ENCODE measurements around the gene FRY. TPM values are rescaled to one million over a fixed set of nuclear protein-coding genes. Genes with fewer than 3 reads are reported as not detected.
A peak's percentile ranks its signal among the peaks of the same experiment; 100 is the strongest.

FRY gene
- total RNA-seq, 1 donor = 12.3 TPM

DNA sequence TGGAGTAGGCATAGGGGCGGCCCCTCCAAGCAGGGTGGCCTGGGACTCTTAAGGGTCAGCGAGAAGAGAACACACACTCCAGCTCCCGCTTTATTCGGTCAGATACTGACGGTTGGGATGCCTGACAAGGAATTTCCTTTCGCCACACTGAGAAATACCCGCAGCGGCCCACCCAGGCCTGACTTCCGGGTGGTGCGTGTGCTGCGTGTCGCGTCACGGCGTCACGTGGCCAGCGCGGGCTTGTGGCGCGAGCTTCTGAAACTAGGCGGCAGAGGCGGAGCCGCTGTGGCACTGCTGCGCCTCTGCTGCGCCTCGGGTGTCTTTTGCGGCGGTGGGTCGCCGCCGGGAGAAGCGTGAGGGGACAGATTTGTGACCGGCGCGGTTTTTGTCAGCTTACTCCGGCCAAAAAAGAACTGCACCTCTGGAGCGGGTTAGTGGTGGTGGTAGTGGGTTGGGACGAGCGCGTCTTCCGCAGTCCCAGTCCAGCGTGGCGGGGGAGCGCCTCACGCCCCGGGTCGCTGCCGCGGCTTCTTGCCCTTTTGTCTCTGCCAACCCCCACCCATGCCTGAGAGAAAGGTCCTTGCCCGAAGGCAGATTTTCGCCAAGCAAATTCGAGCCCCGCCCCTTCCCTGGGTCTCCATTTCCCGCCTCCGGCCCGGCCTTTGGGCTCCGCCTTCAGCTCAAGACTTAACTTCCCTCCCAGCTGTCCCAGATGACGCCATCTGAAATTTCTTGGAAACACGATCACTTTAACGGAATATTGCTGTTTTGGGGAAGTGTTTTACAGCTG is 283.9 kb downstream of the FRY start, which contains the start of the genes BRCA2 and ZAR1L:
Gene BRCA2, plus strand, starts transcription at position 271 of the 790 bp plus-strand sequence. CDS start 953 bp downstream, outside the sequence.
Gene ZAR1L, minus strand, starts transcription at position 126 of the 790 bp plus-strand sequence. CDS start 3,438 bp downstream, outside the sequence.
- peak within 1 kb of the TSS; percentile 99 for H3K27ac ChIP-seq (ENCODE audit: low read depth, low read length)
- no peaks in the 10 kb centered on the region for H4K20me1 ChIP-seq (ENCODE audit: insufficient read depth, low read length)
- peak within 1 kb of the TSS; percentile 77 for H2AFZ ChIP-seq (ENCODE audit: low read length)
- no peaks in the 10 kb centered on the region for H3K36me3 ChIP-seq (ENCODE audit: insufficient read depth, low read length)
- peak within 1 kb of the TSS; percentile 73 for H3K4me3 ChIP-seq (ENCODE audit: insufficient read depth, low read length)
- peak within 1 kb of the TSS; percentile 78 for H3K4me2 ChIP-seq (ENCODE audit: insufficient read depth, low read length)
- DNase-seq (ENCODE audit: insufficient read length, low spot score, missing footprints) = peak; percentile 91
- H3K79me2 ChIP-seq (ENCODE audit: insufficient read depth, low read length) = peaks cover 6% of the 10 kb centered on the region
- peaks cover 17% of the 10 kb centered on the region for H3K4me1 ChIP-seq (ENCODE audit: insufficient read depth, low read length)
- no peaks in the 10 kb centered on the region for H3K27me3 ChIP-seq (ENCODE audit: insufficient read depth, low read length)
- TF ChIP-seq, protein P1, sequence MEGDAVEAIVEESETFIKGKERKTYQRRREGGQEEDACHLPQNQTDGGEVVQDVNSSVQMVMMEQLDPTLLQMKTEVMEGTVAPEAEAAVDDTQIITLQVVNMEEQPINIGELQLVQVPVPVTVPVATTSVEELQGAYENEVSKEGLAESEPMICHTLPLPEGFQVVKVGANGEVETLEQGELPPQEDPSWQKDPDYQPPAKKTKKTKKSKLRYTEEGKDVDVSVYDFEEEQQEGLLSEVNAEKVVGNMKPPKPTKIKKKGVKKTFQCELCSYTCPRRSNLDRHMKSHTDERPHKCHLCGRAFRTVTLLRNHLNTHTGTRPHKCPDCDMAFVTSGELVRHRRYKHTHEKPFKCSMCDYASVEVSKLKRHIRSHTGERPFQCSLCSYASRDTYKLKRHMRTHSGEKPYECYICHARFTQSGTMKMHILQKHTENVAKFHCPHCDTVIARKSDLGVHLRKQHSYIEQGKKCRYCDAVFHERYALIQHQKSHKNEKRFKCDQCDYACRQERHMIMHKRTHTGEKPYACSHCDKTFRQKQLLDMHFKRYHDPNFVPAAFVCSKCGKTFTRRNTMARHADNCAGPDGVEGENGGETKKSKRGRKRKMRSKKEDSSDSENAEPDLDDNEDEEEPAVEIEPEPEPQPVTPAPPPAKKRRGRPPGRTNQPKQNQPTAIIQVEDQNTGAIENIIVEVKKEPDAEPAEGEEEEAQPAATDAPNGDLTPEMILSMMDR (IDR thresholded peaks at IDR 0.05; ENCODE audit: extremely low read depth, low read depth, low read length) = no peak
- no peaks in the 10 kb centered on the region for H3K9me3 ChIP-seq (ENCODE audit: low read depth, low read length)

DNA sequence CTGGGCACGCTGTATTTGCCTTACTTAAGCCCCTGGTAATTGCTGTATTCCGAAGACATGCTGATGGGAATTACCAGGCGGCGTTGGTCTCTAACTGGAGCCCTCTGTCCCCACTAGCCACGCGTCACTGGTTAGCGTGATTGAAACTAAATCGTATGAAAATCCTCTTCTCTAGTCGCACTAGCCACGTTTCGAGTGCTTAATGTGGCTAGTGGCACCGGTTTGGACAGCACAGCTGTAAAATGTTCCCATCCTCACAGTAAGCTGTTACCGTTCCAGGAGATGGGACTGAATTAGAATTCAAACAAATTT is 284.4 kb downstream of the FRY start:
- Histone ChIP-seq H3K4me3 (ENCODE audit: insufficient read depth, low read length) (peak overlapping the region; percentile 73), H4K20me1 (ENCODE audit: insufficient read depth, low read length) (no peaks in the 10 kb centered on the region), H3K79me2 (ENCODE audit: insufficient read depth, low read length) (peaks cover 6% of the 10 kb centered on the region), H3K4me2 (ENCODE audit: insufficient read depth, low read length) (peak overlapping the region; percentile 78), H3K36me3 (ENCODE audit: insufficient read depth, low read length) (no peaks in the 10 kb centered on the region), H3K4me1 (ENCODE audit: insufficient read depth, low read length) (peaks cover 17% of the 10 kb centered on the region), H2AFZ (ENCODE audit: low read length) (peak overlapping the region; percentile 77), H3K27me3 (ENCODE audit: insufficient read depth, low read length) (no peaks in the 10 kb centered on the region), H3K9me3 (ENCODE audit: low read depth, low read length) (no peaks in the 10 kb centered on the region), H3K27ac (ENCODE audit: low read depth, low read length) (peak overlapping the region; percentile 99)
- no peak for DNase-seq (ENCODE audit: insufficient read length, low spot score, missing footprints)
- TF ChIP-seq, protein P1 (IDR thresholded peaks at IDR 0.05; ENCODE audit: extremely low read depth, low read depth, low read length) = no peak

DNA sequence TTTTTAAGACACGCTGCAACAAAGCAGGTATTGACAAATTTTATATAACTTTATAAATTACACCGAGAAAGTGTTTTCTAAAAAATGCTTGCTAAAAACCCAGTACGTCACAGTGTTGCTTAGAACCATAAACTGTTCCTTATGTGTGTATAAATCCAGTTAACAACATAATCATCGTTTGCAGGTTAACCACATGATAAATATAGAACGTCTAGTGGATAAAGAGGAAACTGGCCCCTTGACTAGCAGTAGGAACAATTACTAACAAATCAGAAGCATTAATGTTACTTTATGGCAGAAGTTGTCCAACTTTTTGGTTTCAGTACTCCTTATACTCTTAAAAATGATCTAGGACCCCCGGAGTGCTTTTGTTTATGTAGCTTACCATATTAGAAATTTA is 284.9 kb downstream of the FRY start:
- DNase-seq (ENCODE audit: insufficient read length, low spot score, missing footprints) = no peak
- TF ChIP-seq, protein P1 (IDR thresholded peaks at IDR 0.05; ENCODE audit: extremely low read depth, low read depth, low read length) = no peak
- Histone ChIP-seq H2AFZ (ENCODE audit: low read length) (peak overlapping the region; percentile 77), H4K20me1 (ENCODE audit: insufficient read depth, low read length) (no peaks in the 10 kb centered on the region), H3K4me3 (ENCODE audit: insufficient read depth, low read length) (peak overlapping the region; percentile 73), H3K36me3 (ENCODE audit: insufficient read depth, low read length) (no peaks in the 10 kb centered on the region), H3K27ac (ENCODE audit: low read depth, low read length) (peak overlapping the region; percentile 99), H3K4me1 (ENCODE audit: insufficient read depth, low read length) (peaks cover 17% of the 10 kb centered on the region), H3K27me3 (ENCODE audit: insufficient read depth, low read length) (no peaks in the 10 kb centered on the region), H3K79me2 (ENCODE audit: insufficient read depth, low read length) (peaks cover 6% of the 10 kb centered on the region), H3K9me3 (ENCODE audit: low read depth, low read length) (no peaks in the 10 kb centered on the region), H3K4me2 (ENCODE audit: insufficient read depth, low read length) (peak overlapping the region; percentile 78)

DNA sequence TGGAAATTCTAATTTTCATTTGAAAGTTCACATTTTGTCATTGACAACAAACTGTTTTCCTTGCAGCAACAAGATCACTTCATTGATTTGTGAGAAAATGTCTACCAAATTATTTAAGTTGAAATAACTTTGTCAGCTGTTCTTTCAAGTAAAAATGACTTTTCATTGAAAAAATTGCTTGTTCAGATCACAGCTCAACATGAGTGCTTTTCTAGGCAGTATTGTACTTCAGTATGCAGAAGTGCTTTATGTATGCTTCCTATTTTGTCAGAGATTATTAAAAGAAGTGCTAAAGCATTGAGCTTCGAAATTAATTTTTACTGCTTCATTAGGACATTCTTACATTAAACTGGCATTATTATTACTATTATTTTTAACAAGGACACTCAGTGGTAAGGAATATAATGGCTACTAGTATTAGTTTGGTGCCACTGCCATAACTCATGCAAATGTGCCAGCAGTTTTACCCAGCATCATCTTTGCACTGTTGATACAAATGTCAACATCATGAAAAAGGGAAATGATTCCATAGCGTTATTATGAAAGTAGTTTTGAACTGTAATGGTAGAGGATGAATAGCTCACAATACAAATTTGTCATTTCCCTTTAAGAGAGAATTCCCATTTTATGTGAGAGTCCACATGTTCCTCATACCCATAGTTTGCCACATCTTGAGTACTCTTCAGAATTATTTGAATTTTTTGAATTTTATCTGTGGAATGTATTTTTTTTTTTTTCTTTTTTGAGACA is 286.3 kb downstream of the FRY start:
- Histone ChIP-seq H3K4me2 (ENCODE audit: insufficient read depth, low read length) (no peak overlapping the region), H4K20me1 (ENCODE audit: insufficient read depth, low read length) (no peaks in the 10 kb centered on the region), H3K9me3 (ENCODE audit: low read depth, low read length) (no peaks in the 10 kb centered on the region), H3K4me1 (ENCODE audit: insufficient read depth, low read length) (peaks cover 17% of the 10 kb centered on the region), H3K79me2 (ENCODE audit: insufficient read depth, low read length) (peaks cover 6% of the 10 kb centered on the region), H3K27me3 (ENCODE audit: insufficient read depth, low read length) (no peaks in the 10 kb centered on the region), H3K27ac (ENCODE audit: low read depth, low read length) (no peak overlapping the region), H3K36me3 (ENCODE audit: insufficient read depth, low read length) (no peaks in the 10 kb centered on the region), H2AFZ (ENCODE audit: low read length) (peak overlapping the region; percentile 21), H3K4me3 (ENCODE audit: insufficient read depth, low read length) (no peak overlapping the region)
- DNase-seq (ENCODE audit: insufficient read length, low spot score, missing footprints) = no peak
- TF ChIP-seq, protein P1 (IDR thresholded peaks at IDR 0.05; ENCODE audit: extremely low read depth, low read depth, low read length) = no peak
